Urinary bladder (tissue), 4 donors: ENCODE measurements around the gene GRK2. TPM values are rescaled to one million over a fixed set of nuclear protein-coding genes. Genes with fewer than 3 reads are reported as not detected.

Experiments
- DNase-seq: peaks from one replicate; pipeline ENCODE4 v3.0.0-alpha.2; 2015; ENCODE audit errors: extremely low spot score
- H3K27ac ChIP-seq: one replicate; pipeline ENCODE4 v1.5.1; 2013; ENCODE audit warnings: low read depth, mild to moderate bottlenecking, moderate library complexity
- H3K36me3 ChIP-seq: one replicate; pipeline ENCODE4 v1.6.1; 2013; ENCODE audit warnings: mild to moderate bottlenecking, moderate library complexity; ENCODE audit not compliant: insufficient read depth
- H3K4me1 ChIP-seq: one replicate; pipeline ENCODE4 v1.6.1; 2013; ENCODE audit warnings: mild to moderate bottlenecking, moderate library complexity; ENCODE audit not compliant: insufficient read depth
- H3K4me3 ChIP-seq: one replicate; pipeline ENCODE4 v1.5.1; 2013; ENCODE audit warnings: low read depth, low read length
- WGBS: extraction: QIAGEN DNeasy Blood & Tissue Kit; methylation state at CpG from one replicate; pipeline ENCODE4 v1.1.7; 2013; 5-methylcytosine and 5-hydroxymethylcytosine counted together
- polyA plus RNA-seq: library from polyadenylated mRNA; stranded (reverse); fragments of 200-250 nt; gene quantifications from one replicate; pipeline ENCODE4 v1.2.3, GENCODE V29; 2013
- total RNA-seq: library from RNA; depleted of rRNA; stranded (reverse); fragments of >200 nt; gene quantifications from one replicate; pipeline ENCODE4 v1.2.3, GENCODE V29; 2014
- donor health status: healthy with polysubstance abuse.
- donor health status: healthy.

Gene GRK2
- total and polyA plus RNA-seq, 2 donors = 21.1 to 66.3 TPM

- no peak overlapping the region for H3K27ac ChIP-seq
- H3K4me3 ChIP-seq = no peak overlapping the region
- DNase-seq = no peak
- H3K4me1 ChIP-seq = no peaks in the 10 kb centered on the region
- 91% methylated on average over 14 of the region's 14 CpGs for WGBS
- peaks cover 4% of the 10 kb centered on the region for H3K36me3 ChIP-seq
These were observed 12.8 kb downstream of the GRK2 start for GRCh38 chr11:67278939-67279588.

- no peak for DNase-seq
- Histone ChIP-seq H3K27ac (no peak overlapping the region), H3K4me3 (no peak overlapping the region), H3K36me3 (peaks cover 6% of the 10 kb centered on the region), H3K4me1 (no peaks in the 10 kb centered on the region)
- WGBS = 86% methylated on average over 17 of the region's 17 CpGs
These were observed 13.5 kb downstream of the GRK2 start for GRCh38 chr11:67279589-67280340.

GRCh38 chr11:67280341-67280787, 14.1 kb downstream of the GRK2 start:
- no peak overlapping the region for H3K4me3 ChIP-seq
- DNase-seq = no peak
- WGBS = 80% methylated on average over 13 of the region's 13 CpGs
- peaks cover 10% of the 10 kb centered on the region for H3K36me3 ChIP-seq
- no peaks in the 10 kb centered on the region for H3K4me1 ChIP-seq
- H3K27ac ChIP-seq = no peak overlapping the region

GRCh38 chr11:67280788-67281551, 14.7 kb downstream of the GRK2 start:
- Histone ChIP-seq H3K36me3 (peaks cover 14% of the 10 kb centered on the region), H3K4me1 (no peaks in the 10 kb centered on the region), H3K27ac (no peak overlapping the region), H3K4me3 (no peak overlapping the region)
- DNase-seq = no peak
- WGBS = 94% methylated on average over 31 of the region's 31 CpGs

GRCh38 chr11:67281552-67282150, 15.4 kb downstream of the GRK2 start:
- H3K4me1 ChIP-seq = no peaks in the 10 kb centered on the region
- no peak overlapping the region for H3K4me3 ChIP-seq
- H3K36me3 ChIP-seq = peaks cover 14% of the 10 kb centered on the region
- H3K27ac ChIP-seq = no peak overlapping the region
- no peak for DNase-seq
- 92% methylated on average over 27 of the region's 27 CpGs for WGBS

GRCh38 chr11:67282155-67282875, 16.0 kb downstream of the GRK2 start:
- Histone ChIP-seq H3K4me1 (no peaks in the 10 kb centered on the region), H3K4me3 (no peak overlapping the region), H3K36me3 (peaks cover 14% of the 10 kb centered on the region), H3K27ac (no peak overlapping the region)
- 90% methylated on average over 20 of the region's 20 CpGs for WGBS
- DNase-seq = no peak

- Histone ChIP-seq H3K4me3 (no peak overlapping the region), H3K27ac (no peak overlapping the region), H3K36me3 (peaks cover 14% of the 10 kb centered on the region), H3K4me1 (no peaks in the 10 kb centered on the region)
- DNase-seq = no peak
- 92% methylated on average over 11 of the region's 11 CpGs for WGBS
These were observed 16.7 kb downstream of the GRK2 start for GRCh38 chr11:67282876-67283371.

- Histone ChIP-seq H3K36me3 (peaks cover 14% of the 10 kb centered on the region), H3K4me3 (no peak overlapping the region), H3K27ac (no peak overlapping the region), H3K4me1 (no peaks in the 10 kb centered on the region)
- no peak for DNase-seq
- WGBS = 86% methylated on average over 13 of the region's 13 CpGs
These were observed 17.2 kb downstream of the GRK2 start for GRCh38 chr11:67283481-67283963.

GRCh38 chr11:67284811-67285540, 18.7 kb downstream of the GRK2 start:
- 90% methylated on average over 45 of the region's 45 CpGs for whole genome bisulfite sequencing
- Histone ChIP-seq H3K4me3 (no peak overlapping the region), H3K27ac (no peak overlapping the region), H3K4me1 (no peaks in the 10 kb centered on the region), H3K36me3 (peaks cover 14% of the 10 kb centered on the region)
- no peak for DNase-seq

GRCh38 chr11:67285541-67286498, 19.5 kb downstream of the GRK2 start:
- DNase-seq = no peak
- Histone ChIP-seq H3K4me1 (no peaks in the 10 kb centered on the region), H3K36me3 (peaks cover 14% of the 10 kb centered on the region), H3K27ac (no peak overlapping the region), H3K4me3 (no peak overlapping the region)
- WGBS = 89% methylated on average over 39 of the region's 39 CpGs

- H3K36me3 ChIP-seq = peaks cover 11% of the 10 kb centered on the region
- no peak for DNase-seq
- H3K4me3 ChIP-seq = no peak overlapping the region
- peak overlapping the region; percentile 91 for H3K27ac ChIP-seq
- no peaks in the 10 kb centered on the region for H3K4me1 ChIP-seq
- WGBS = 76% methylated on average over 8 of the region's 8 CpGs
These were observed 20.5 kb downstream of the GRK2 start for GRCh38 chr11:67286621-67287333.
